Osteocyte (in vitro differentiated cells): ENCODE measurements around the gene FCHSD2. TPM values are rescaled to one million over a fixed set of nuclear protein-coding genes. Genes with fewer than 3 reads are reported as not detected.
A peak's percentile ranks its signal among the peaks of the same experiment; 100 is the strongest.

Experiments
- DNase-seq: peaks from one replicate; pipeline ENCODE4 v3.0.0; 2021; ENCODE audit warnings: mixed read lengths; ENCODE audit not compliant: unreplicated experiment; ENCODE audit errors: extremely low spot score
- H3K27ac Mint-ChIP-seq: one replicate; pipeline ENCODE4 v1.8.0; 2021; ENCODE audit warnings: mild to moderate bottlenecking, mixed read lengths; ENCODE audit not compliant: unreplicated experiment
- H3K27me3 Mint-ChIP-seq: one replicate; pipeline ENCODE4 v1.8.0; 2021; ENCODE audit warnings: mixed read lengths; ENCODE audit not compliant: unreplicated experiment
- H3K36me3 Mint-ChIP-seq: one replicate; pipeline ENCODE4 v1.8.0; 2021; ENCODE audit warnings: mixed read lengths; ENCODE audit not compliant: unreplicated experiment
- H3K4me1 Mint-ChIP-seq: one replicate; pipeline ENCODE4 v1.8.0; 2021; ENCODE audit warnings: mixed read lengths; ENCODE audit not compliant: unreplicated experiment
- H3K4me3 Mint-ChIP-seq: one replicate; pipeline ENCODE4 v1.8.0; 2021; ENCODE audit warnings: mild to moderate bottlenecking, moderate library complexity, mixed read lengths; ENCODE audit not compliant: unreplicated experiment
- H3K9me3 Mint-ChIP-seq: one replicate; pipeline ENCODE4 v1.8.0; 2021; ENCODE audit warnings: mixed read lengths; ENCODE audit not compliant: unreplicated experiment
- CTCF ChIP-seq: fragments of 200-600 bp; sonication (generic); IDR thresholded peaks from 2 replicates; pipeline ENCODE4 v1.5.0; 2021; ENCODE audit warnings: antibody characterized with exemption, mild to moderate bottlenecking, moderate library complexity
- total RNA-seq: library from RNA; stranded (reverse); gene quantifications from 2 replicates; pipeline ENCODE4 v1.2.1, GENCODE V29; 2021

The FCHSD2 gene
- total RNA-seq, 1 donor from 2014 or later, result 39.4 TPM

GRCh38 chr11:73188301-73188700 lies 46.2 kb upstream of the FCHSD2 start:
- Mint-ChIP-seq H3K27ac (no peak overlapping the region), H3K4me3 (no peak overlapping the region), H3K9me3 (no peaks in the 10 kb centered on the region), H3K4me1 (peaks cover 25% of the 10 kb centered on the region), H3K27me3 (no peaks in the 10 kb centered on the region), H3K36me3 (no peaks in the 10 kb centered on the region)
- no peak for TF ChIP-seq CTCF
- DNase-seq, result no peak

GRCh38 chr11:73187854-73188253 lies 45.7 kb upstream of the FCHSD2 start:
- Mint-ChIP-seq H3K36me3 (no peaks in the 10 kb centered on the region), H3K4me3 (no peak overlapping the region), H3K9me3 (no peaks in the 10 kb centered on the region), H3K4me1 (peaks cover 25% of the 10 kb centered on the region), H3K27ac (no peak overlapping the region), H3K27me3 (no peaks in the 10 kb centered on the region)
- TF ChIP-seq CTCF, result no peak
- no peak for DNase-seq

DNA sequence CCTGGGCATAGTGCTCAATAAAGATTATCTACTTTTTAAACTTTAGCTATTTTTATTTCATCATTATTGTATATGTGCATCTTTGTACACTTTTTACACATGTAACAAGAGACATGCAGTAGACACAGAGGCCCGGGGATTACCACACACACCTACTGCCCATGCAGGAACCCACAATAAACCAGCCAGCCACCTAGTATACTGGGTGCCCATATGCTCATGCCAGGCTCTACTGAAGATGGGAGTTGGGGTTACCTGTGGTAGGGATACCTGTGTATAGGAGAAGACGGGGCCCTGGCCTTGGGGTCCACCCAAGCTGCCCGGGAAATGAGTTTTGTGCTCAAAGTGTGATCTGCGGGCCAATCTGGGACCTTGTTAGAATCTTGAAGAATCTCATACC lies 44.8 kb upstream of the FCHSD2 start:
- H3K27me3 Mint-ChIP-seq, result peaks cover 2% of the 10 kb centered on the region
- H3K36me3 Mint-ChIP-seq, result no peaks in the 10 kb centered on the region
- H3K4me3 Mint-ChIP-seq, result no peak overlapping the region
- peaks cover 3% of the 10 kb centered on the region for H3K9me3 Mint-ChIP-seq
- peaks cover 25% of the 10 kb centered on the region for H3K4me1 Mint-ChIP-seq
- no peak for DNase-seq
- no peak for TF ChIP-seq CTCF
- H3K27ac Mint-ChIP-seq, result no peak overlapping the region

- Mint-ChIP-seq H3K36me3 (no peaks in the 10 kb centered on the region), H3K4me3 (no peak overlapping the region), H3K4me1 (peaks cover 25% of the 10 kb centered on the region), H3K27ac (peak overlapping the region; percentile 44), H3K27me3 (peaks cover 2% of the 10 kb centered on the region), H3K9me3 (peaks cover 4% of the 10 kb centered on the region)
- no peak for TF ChIP-seq CTCF
- DNase-seq, result no peak
These were observed 44.3 kb upstream of the FCHSD2 start for GRCh38 chr11:73186294-73186850.

GRCh38 chr11:73185680-73186293 lies 43.7 kb upstream of the FCHSD2 start:
- Mint-ChIP-seq H3K36me3 (no peaks in the 10 kb centered on the region), H3K27me3 (peaks cover 5% of the 10 kb centered on the region), H3K4me1 (peaks cover 25% of the 10 kb centered on the region), H3K9me3 (peaks cover 4% of the 10 kb centered on the region), H3K4me3 (no peak overlapping the region), H3K27ac (peak overlapping the region; percentile 44)
- no peak for DNase-seq
- no peak for TF ChIP-seq CTCF
